GM12874 (cell line): ENCODE measurements around the gene SULT6B1.

Experiments used
- TF ChIP-seq, protein P1 (sequence below): IDR thresholded peaks from 2 replicates; pipeline ENCODE4 v1.5.1; 2011; ENCODE audit warnings: low read depth, mild to moderate bottlenecking, control low read depth, low read length, moderate library complexity; ENCODE audit not compliant: insufficient read depth

Gene SULT6B1

DNA sequence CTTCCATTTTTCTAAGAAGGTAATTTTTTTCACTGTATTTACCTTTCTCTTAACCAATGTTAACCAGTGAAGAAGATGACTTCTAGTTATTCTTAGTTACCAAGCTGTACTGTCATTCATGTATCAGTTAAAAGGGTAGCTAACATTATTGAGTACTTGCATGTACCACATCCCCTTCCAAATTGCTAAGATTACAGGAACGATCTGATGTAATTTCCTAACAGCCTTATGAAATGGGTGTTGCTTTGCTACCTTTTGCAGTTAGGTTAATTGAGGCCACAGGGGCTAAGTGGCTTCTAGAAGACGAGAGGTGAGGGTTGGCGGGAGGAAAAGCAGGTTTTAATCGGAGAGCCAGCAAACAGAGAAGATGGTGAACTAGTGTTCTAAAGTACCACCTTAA, 1.8 kb upstream of the SULT6B1 start:
- TF ChIP-seq, protein P1, sequence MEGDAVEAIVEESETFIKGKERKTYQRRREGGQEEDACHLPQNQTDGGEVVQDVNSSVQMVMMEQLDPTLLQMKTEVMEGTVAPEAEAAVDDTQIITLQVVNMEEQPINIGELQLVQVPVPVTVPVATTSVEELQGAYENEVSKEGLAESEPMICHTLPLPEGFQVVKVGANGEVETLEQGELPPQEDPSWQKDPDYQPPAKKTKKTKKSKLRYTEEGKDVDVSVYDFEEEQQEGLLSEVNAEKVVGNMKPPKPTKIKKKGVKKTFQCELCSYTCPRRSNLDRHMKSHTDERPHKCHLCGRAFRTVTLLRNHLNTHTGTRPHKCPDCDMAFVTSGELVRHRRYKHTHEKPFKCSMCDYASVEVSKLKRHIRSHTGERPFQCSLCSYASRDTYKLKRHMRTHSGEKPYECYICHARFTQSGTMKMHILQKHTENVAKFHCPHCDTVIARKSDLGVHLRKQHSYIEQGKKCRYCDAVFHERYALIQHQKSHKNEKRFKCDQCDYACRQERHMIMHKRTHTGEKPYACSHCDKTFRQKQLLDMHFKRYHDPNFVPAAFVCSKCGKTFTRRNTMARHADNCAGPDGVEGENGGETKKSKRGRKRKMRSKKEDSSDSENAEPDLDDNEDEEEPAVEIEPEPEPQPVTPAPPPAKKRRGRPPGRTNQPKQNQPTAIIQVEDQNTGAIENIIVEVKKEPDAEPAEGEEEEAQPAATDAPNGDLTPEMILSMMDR: no peak

DNA sequence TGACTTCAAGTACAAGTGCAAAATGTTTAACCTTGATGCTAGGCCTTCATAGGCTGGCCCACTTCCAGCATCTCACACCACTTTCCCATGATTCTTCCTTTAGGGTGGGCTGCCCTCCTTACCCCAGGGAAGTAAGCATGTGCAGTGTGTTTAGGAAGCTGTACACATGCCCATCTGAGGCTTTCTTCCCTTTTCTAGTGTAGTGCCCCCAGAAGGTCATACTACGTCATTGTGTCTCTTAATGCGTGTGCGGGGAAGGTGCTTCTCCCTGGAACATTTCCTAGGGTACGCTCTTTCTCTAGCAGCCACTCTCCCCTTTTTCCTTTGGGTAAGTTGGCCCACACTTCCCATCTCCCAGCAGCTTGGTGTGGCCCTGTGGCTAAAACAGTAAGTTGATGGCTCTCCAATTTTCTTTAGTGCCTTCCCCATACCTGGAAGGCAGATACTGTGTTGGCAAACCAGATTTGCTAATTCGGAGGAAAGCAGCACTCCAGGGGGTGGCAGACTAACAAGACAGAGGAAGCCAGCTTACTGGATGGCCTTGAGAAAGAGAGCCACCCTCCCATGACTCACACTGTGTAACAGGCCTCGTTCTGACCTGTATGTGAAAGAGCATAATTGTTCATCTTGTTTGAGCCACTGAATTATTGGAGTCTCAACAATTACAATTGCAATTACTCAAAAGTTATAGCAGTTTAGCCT, 1.1 kb upstream of the SULT6B1 start:
- TF ChIP-seq, protein P1: no peak

DNA sequence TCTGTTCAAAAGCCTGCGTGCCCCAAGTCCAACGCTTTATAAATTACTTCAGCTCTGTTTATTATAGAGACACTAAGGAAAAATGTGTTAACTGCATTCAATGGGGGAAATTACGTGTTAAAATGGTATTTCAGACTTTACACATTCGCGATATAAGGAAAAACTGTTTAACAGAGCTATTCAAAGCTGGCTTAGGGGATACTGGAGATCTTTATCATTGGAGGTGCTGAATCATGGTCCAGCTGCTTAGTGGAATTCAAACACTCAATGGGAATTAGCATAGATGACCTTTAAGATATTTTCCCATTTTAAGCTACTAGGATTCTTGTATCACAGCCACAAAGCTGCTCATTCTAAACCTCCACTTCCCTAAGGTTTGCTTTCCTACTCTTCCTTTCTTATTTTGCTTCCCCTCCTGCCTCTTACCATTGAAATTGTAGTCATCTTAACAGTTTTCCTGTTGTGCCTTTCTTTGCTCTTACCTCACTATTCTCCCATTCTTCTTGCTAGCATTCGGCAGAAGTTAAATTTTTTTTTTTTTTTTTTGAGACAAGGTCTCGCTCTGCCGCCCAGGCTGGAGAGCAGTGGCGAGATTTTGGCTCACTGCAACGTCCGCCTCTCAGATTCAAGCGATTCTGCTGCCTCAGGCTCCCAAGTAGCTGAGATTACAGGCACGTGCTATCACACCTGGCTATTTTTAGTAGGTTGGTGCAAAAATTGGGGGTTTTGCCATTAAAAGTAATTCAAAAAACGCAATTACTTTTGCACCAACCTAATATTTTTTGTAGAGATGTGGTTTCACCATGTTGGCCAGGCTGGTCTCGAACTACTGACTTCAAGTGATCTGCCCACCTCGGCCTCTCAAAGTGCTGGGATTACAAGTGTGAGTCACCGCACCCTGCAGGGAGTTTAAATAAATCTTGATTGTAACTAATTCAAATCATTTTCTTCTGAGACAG, 6.5 kb downstream of the SULT6B1 start:
- TF ChIP-seq, protein P1: no peak

DNA sequence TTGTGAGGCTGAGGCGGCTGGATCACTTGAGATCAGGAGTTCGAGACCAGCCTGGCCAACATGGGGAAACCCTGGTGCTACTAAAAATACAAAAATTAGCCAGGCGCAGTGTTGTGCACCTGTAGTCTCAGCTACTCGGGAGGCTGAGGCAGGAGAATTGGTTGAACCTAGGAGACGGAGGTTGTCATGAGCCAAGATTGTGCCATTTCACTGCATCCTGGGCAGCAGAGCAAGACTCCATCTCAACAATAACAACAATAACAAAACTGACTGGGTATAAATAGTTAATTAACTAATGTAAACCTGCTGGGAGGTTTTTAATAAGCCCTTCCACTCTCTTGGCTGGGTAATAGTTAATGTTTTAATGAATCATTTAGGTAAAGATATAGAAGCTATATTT, 7.8 kb downstream of the SULT6B1 start:
- TF ChIP-seq, protein P1: no peak

DNA sequence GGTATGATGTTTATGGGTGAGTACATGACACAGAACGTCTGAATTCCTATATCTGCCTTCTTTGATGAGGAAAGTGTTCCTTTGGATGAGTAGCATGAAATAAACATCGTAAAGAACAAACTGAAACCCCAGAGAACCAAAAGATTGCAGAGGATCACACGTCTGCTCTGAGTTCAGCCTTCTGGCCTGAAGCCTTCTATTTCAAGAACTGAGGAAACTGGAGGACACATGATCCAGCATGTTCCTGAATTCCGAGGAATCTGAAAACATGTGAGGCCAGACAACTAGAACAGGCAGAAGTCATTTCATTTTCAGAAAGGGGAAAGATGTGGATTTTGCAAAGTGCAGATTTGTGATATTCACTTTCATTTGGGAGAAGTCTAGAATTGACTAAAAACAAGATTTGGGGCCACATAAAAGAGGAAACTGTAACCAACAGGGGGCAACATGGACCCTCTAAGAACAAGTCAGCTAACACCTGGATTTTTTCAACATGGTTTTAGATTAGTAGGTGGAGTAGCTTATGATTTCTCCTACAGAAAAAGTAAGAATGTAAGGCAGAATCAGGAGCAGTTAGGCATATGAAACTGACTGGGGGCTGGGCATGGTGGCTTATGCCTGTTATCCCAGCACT, 8.3 kb downstream of the SULT6B1 start:
- TF ChIP-seq, protein P1: no peak

DNA sequence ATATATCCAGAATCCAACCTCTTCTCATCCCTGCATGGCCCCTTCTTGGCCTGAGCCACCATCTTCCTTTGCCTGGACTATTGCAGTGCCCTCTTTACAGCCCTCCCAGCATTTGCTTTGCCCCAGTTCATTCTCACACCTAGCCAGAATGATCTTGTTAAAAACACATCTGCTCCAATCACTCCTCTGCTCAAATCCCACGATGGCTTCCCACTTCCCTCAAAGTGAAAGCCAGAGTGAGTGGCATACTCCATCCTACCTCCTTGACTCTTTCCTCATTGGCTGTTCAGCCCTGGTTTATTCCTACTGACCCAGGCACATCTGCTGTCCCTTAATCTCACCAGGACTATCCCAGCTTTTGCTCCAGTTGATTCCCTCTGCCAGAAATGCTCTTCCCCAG, 14.7 kb downstream of the SULT6B1 start:
- TF ChIP-seq, protein P1: no peak

DNA sequence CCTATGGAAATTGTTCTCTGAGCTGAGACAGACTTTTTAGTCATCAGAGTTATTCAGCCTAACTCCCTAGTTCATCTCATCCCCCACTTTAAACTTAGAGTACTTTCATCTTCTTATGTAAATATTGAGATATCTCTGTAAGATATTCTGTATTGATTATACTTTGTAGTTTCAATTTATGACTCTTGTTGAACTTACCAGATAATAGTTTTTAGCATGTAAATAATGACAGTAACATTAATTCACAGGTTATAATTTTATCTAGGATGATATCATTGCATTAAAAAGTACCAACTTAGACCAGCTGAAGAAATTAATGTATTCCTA, 16.9 kb downstream of the SULT6B1 start:
- TF ChIP-seq, protein P1: no peak
